HG03135 (cell line): ENCODE measurements around the gene CUL1.

Experiments used
- ATAC-seq: cut with Tn5 transposase; IDR thresholded peaks from one replicate; pipeline ENCODE4 v1.9.1; 2021; ENCODE audit warnings: mild to moderate bottlenecking, moderate library complexity; ENCODE audit not compliant: unreplicated experiment

CUL1 gene

GRCh38 chr7:148753224-148753623 lies 54.5 kb downstream of the CUL1 start:
- ATAC-seq: no peak

- ATAC-seq: no peak
These were observed 56.2 kb downstream of the CUL1 start for GRCh38 chr7:148754912-148755311.

- ATAC-seq: no peak
These were observed 63.0 kb downstream of the CUL1 start for GRCh38 chr7:148761499-148762278.

- ATAC-seq: no peak
These were observed 64.9 kb downstream of the CUL1 start for GRCh38 chr7:148763622-148764021.

GRCh38 chr7:148770004-148770403 lies 71.3 kb downstream of the CUL1 start:
- ATAC-seq: no peak

- ATAC-seq: no peak
These were observed 73.8 kb downstream of the CUL1 start for GRCh38 chr7:148772297-148773089.

- ATAC-seq: peak; percentile 88
These were observed 74.6 kb downstream of the CUL1 start for GRCh38 chr7:148773334-148773733.

GRCh38 chr7:148774471-148774870 lies 75.8 kb downstream of the CUL1 start:
- no peak for ATAC-seq

- ATAC-seq: no peak
These were observed 84.2 kb downstream of the CUL1 start for GRCh38 chr7:148782757-148783456.

- ATAC-seq: no peak
These were observed 85.3 kb downstream of the CUL1 start for GRCh38 chr7:148783801-148784527.

- ATAC-seq: no peak
These were observed 89.0 kb downstream of the CUL1 start for GRCh38 chr7:148787571-148788295.

- no peak for ATAC-seq
These were observed 90.5 kb downstream of the CUL1 start for GRCh38 chr7:148789220-148789619.

- ATAC-seq: no peak
These were observed 91.5 kb downstream of the CUL1 start for GRCh38 chr7:148790131-148790726.

GRCh38 chr7:148790850-148791249 lies 92.1 kb downstream of the CUL1 start:
- no peak for ATAC-seq

GRCh38 chr7:148791546-148791945 lies 92.8 kb downstream of the CUL1 start:
- ATAC-seq: no peak

- ATAC-seq: no peak
These were observed 94.9 kb downstream of the CUL1 start for GRCh38 chr7:148793590-148793989.

GRCh38 chr7:148794476-148794875 lies 95.8 kb downstream of the CUL1 start:
- ATAC-seq: no peak

GRCh38 chr7:148796841-148797240 lies 98.1 kb downstream of the CUL1 start:
- ATAC-seq: no peak

- no peak for ATAC-seq
These were observed 101.3 kb downstream of the CUL1 start for GRCh38 chr7:148799893-148800555.
